OCI-LY1 (cell line): Measurements from ENCODE around the gene NAA20.

Source experiments
- H2AFZ ChIP-seq: fragments of 200-600 bp; sonication (generic), shearing (Covaris generic); 2 replicates; pipeline ENCODE4 v1.6.0; 2014; ENCODE audit warnings: antibody characterized with exemption, mild to moderate bottlenecking, low read length
- H3F3A ChIP-seq: fragments of 200-600 bp; sonication (generic), shearing (Covaris generic); 2 replicates; pipeline ENCODE4 v1.6.0; 2014; ENCODE audit warnings: mild to moderate bottlenecking, antibody characterized with exemption, low read length, moderate library complexity; ENCODE audit not compliant: insufficient read depth
- H3K27ac ChIP-seq: fragments of 200-600 bp; sonication (generic); 2 replicates; pipeline ENCODE4 v1.5.1; 2014; ENCODE audit warnings: low read length, mixed run types, mild to moderate bottlenecking, low read depth; ENCODE audit not compliant: poor library complexity, severe bottlenecking
- H3K27me3 ChIP-seq: fragments of 200-600 bp; sonication (generic); 2 replicates; pipeline ENCODE4 v1.6.0; 2014; ENCODE audit warnings: antibody characterized with exemption, mild to moderate bottlenecking, low read length, moderate library complexity; ENCODE audit not compliant: insufficient read depth
- H3K36me3 ChIP-seq: fragments of 200-600 bp; sonication (generic); 2 replicates; pipeline ENCODE4 v1.6.1; 2014; ENCODE audit warnings: mild to moderate bottlenecking, antibody characterized with exemption, low read length, moderate library complexity, mixed read lengths; ENCODE audit not compliant: insufficient read depth
- H3K4me1 ChIP-seq: fragments of 200-600 bp; sonication (generic); 2 replicates; pipeline ENCODE4 v1.5.1; 2014; ENCODE audit warnings: mild to moderate bottlenecking, low read length, moderate library complexity; ENCODE audit not compliant: insufficient read depth, severe bottlenecking
- H3K4me2 ChIP-seq: fragments of 200-600 bp; sonication (generic), shearing (Covaris generic); 2 replicates; pipeline ENCODE4 v1.6.1; 2014; ENCODE audit warnings: low read length
- H3K4me3 ChIP-seq: fragments of 200-600 bp; sonication (generic); 2 replicates; pipeline ENCODE4 v1.5.1; 2014; ENCODE audit warnings: low read length, low read depth, mild to moderate bottlenecking, mixed read lengths; ENCODE audit not compliant: poor library complexity, severe bottlenecking
- H3K79me2 ChIP-seq: fragments of 200-600 bp; shearing (Covaris generic); 2 replicates; pipeline ENCODE4 v1.6.1; 2016; ENCODE audit warnings: mixed run types, low read length, mixed read lengths; ENCODE audit not compliant: insufficient read depth
- H3K9ac ChIP-seq: fragments of 200-600 bp; sonication (generic), shearing (Covaris generic); 2 replicates; pipeline ENCODE4 v1.6.1; 2014; ENCODE audit warnings: mild to moderate bottlenecking, low read length, mixed read lengths
- H3K9me2 ChIP-seq: fragments of 200-600 bp; sonication (generic), shearing (Covaris generic); 2 replicates; pipeline ENCODE4 v1.6.1; 2014; ENCODE audit warnings: low read depth, mild to moderate bottlenecking, low read length, mixed read lengths
- H3K9me3 ChIP-seq: fragments of 200-600 bp; shearing (Covaris generic); 2 replicates; pipeline ENCODE4 v1.6.1; 2014; ENCODE audit warnings: low read length, mixed read lengths
- H4K20me1 ChIP-seq: fragments of 200-600 bp; sonication (generic), shearing (Covaris generic); 2 replicates; pipeline ENCODE4 v1.6.0; 2016; ENCODE audit warnings: mild to moderate bottlenecking, low read length; ENCODE audit not compliant: insufficient read depth
- CTCF ChIP-seq: fragments of 200-600 bp; sonication (generic), shearing (Covaris generic); IDR thresholded peaks from 2 replicates; pipeline ENCODE4 v1.5.1; 2017; ENCODE audit warnings: mild to moderate bottlenecking, antibody characterized with exemption, low read length, moderate library complexity, mixed read lengths
- EZH2 ChIP-seq: fragments of 200-600 bp; sonication (generic), shearing (Covaris generic); IDR thresholded peaks from 2 replicates; pipeline ENCODE4 v1.8.0; 2017; ENCODE audit warnings: borderline replicate concordance, mixed run types, mild to moderate bottlenecking, antibody characterized with exemption, low read length, moderate library complexity, mixed read lengths

NAA20 gene

GRCh38 chr20:20000211-20000968, 16.8 kb upstream of the NAA20 start:
- no peaks in the 10 kb centered on the region for H3F3A ChIP-seq
- H3K4me1 ChIP-seq: no peaks in the 10 kb centered on the region
- H3K9me2 ChIP-seq: no peaks in the 10 kb centered on the region
- H3K36me3 ChIP-seq: no peaks in the 10 kb centered on the region
- TF ChIP-seq EZH2 (no peak), CTCF (no peak)
- H3K4me3 ChIP-seq: no peak overlapping the region
- H3K9ac ChIP-seq: no peak overlapping the region
- no peak overlapping the region for H3K4me2 ChIP-seq
- no peak overlapping the region for H3K27ac ChIP-seq
- H3K79me2 ChIP-seq: no peaks in the 10 kb centered on the region
- H4K20me1 ChIP-seq: no peaks in the 10 kb centered on the region
- no peaks in the 10 kb centered on the region for H3K27me3 ChIP-seq
- no peak overlapping the region for H2AFZ ChIP-seq
- H3K9me3 ChIP-seq: no peaks in the 10 kb centered on the region

GRCh38 chr20:20002101-20002998, 14.8 kb upstream of the NAA20 start:
- H3K9me2 ChIP-seq: no peaks in the 10 kb centered on the region
- no peak overlapping the region for H3K27ac ChIP-seq

More at GRCh38 chr20:20002101-20002998, 14.8 kb upstream of the NAA20 start:
- no peak overlapping the region for H3K4me2 ChIP-seq
- H3K36me3 ChIP-seq: no peaks in the 10 kb centered on the region
- no peaks in the 10 kb centered on the region for H3K27me3 ChIP-seq
- H3K79me2 ChIP-seq: no peaks in the 10 kb centered on the region
- no peak overlapping the region for H2AFZ ChIP-seq
- H3K9me3 ChIP-seq: no peaks in the 10 kb centered on the region
- TF ChIP-seq EZH2 (no peak), CTCF (no peak)
- no peak overlapping the region for H3K4me3 ChIP-seq
- no peaks in the 10 kb centered on the region for H4K20me1 ChIP-seq
- no peak overlapping the region for H3K9ac ChIP-seq
- H3F3A ChIP-seq: no peaks in the 10 kb centered on the region
- H3K4me1 ChIP-seq: no peaks in the 10 kb centered on the region
